ENCODE measurements around the gene ZNF581.

ZNF581 gene

DNA sequence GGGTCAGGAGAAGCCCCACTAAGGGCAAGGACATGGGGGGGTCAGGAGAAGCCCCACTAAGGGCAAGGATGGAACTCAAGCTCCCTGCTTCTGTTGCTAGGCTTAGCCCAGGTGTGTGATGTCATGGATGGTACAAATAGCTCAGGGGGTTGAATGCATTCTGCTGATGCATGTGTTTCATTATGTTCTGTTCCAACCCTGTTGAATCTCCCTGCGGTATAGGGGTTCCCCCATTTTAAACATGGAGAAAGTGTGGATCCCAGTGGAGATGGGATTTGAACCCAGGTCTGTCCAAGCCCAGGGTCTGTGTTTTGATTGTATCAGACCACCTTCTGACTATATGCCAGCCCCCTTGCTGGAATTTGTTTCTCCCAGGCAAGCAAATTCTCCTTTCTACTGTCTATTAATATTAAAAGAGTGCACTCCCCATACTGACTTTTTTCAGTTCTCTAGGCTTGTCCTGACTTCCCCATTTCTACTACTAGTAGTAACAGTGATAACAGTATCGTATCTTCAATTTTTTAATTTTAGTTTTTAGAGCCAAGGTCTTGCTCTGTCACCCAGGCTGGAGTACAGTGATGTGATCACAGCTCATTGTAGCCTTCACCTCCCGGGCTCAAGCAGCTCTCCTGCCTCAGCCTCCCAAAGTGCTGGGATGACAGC, 31.3 kb upstream of the ZNF581 start:
- no peak for DNase-seq

DNA sequence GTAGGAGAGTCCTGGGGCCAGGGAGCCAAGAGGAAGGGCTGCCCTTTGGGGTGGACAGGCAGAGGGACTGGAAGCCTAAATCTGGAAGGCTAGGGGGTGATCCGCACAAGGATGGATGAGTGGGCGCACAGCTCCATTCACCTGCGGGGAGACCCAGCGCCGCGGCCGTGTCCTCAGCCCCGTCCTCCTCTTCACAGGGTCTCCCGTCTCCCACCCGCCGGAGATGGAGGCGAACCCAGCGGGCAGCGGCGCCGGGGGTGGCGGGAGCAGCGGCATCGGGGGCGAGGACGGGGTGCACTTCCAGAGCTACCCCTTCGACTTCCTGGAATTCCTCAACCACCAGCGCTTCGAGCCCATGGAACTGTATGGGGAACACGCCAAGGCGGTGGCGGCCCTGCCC, 30.1 kb upstream of the ZNF581 start:
- no peak for DNase-seq

DNA sequence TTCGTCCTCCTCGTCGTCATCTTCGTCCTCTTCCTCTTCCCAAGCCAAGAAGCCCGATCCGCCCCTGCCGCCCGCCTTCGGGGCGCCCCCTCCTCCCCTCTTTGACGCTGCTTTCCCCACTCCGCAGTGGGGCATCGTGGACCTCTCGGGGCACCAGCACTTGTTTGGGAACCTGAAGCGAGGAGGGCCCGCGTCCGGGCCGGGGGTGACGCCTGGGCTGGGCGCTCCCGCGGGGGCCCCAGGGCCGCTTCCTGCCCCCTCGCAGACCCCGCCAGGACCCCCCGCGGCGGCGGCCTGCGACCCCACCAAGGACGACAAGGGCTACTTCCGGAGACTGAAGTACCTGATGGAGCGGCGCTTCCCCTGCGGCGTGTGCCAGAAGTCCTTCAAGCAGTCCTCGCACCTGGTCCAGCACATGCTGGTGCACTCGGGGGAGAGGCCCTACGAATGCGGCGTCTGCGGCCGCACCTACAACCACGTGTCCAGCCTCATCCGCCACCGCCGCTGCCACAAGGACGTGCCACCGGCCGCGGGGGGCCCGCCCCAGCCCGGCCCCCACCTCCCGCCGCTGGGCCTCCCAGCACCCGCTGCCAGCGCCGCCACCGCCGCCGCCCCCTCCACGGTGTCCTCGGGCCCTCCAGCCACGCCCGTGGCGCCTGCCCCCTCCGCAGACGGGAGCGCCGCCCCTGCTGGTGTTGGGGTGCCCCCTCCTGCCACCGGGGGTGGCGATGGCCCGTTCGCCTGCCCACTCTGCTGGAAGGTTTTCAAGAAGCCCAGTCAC, 29.3 kb upstream of the ZNF581 start:
- DNase-seq, result no peak

DNA sequence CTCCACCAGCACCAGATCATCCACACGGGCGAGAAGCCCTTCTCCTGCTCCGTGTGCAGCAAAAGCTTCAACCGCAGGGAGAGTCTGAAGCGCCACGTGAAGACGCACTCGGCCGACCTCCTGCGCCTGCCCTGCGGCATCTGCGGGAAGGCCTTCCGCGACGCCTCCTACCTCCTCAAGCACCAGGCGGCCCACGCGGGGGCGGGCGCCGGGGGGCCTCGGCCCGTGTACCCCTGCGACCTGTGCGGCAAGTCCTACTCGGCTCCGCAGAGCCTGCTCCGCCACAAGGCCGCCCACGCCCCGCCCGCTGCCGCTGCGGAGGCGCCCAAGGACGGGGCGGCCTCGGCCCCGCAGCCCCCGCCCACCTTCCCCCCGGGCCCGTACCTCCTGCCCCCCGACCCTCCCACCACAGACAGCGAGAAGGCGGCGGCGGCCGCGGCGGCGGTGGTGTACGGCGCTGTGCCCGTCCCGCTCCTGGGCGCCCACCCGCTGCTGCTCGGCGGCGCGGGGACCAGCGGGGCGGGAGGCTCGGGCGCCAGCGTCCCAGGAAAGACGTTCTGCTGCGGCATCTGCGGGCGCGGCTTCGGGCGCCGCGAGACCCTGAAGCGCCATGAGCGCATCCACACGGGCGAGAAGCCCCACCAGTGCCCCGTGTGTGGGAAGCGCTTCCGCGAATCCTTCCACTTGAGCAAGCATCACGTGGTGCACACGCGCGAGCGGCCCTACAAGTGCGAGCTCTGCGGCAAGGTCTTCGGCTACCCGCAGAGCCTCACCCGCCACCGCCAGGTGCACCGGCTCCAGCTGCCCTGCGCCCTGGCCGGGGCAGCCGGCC, 28.5 kb upstream of the ZNF581 start:
- DNase-seq, result no peak

DNA sequence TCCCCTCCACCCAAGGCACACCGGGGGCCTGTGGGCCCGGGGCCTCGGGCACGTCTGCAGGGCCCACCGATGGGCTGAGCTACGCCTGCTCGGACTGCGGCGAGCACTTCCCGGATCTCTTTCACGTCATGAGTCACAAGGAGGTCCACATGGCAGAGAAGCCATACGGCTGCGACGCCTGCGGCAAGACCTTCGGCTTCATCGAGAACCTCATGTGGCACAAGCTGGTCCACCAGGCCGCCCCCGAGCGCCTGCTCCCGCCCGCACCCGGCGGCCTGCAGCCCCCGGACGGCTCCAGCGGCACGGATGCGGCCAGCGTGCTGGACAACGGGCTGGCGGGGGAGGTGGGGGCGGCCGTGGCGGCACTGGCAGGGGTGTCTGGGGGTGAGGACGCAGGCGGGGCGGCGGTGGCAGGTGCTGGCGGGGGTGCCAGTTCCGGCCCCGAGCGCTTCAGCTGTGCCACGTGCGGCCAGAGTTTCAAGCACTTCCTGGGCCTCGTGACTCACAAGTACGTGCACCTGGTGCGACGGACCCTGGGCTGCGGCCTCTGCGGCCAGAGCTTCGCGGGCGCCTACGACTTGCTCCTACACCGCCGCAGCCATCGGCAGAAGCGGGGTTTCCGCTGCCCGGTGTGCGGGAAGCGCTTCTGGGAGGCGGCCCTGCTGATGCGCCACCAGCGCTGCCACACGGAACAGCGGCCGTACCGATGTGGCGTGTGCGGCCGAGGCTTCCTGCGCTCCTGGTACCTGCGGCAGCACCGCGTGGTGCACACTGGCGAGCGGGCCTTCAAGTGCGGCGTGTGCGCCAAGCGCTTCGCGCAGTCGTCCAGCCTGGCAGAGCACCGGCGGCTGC, 27.7 kb upstream of the ZNF581 start:
- DNase-seq, result no peak

DNA sequence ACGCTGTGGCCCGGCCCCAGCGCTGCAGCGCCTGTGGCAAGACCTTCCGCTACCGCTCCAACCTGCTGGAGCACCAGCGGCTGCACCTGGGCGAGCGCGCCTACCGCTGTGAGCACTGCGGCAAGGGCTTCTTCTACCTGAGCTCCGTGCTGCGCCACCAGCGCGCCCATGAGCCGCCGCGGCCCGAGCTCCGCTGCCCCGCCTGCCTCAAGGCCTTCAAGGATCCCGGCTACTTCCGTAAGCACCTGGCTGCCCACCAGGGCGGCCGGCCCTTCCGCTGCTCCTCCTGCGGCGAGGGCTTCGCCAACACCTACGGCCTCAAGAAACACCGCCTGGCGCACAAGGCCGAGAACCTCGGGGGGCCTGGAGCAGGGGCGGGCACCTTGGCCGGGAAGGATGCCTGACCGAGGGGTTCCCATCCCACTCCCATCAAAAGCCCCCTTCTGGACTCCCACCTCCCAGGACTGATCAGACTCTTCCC, 27.0 kb upstream of the ZNF581 start:
- no peak for DNase-seq

DNA sequence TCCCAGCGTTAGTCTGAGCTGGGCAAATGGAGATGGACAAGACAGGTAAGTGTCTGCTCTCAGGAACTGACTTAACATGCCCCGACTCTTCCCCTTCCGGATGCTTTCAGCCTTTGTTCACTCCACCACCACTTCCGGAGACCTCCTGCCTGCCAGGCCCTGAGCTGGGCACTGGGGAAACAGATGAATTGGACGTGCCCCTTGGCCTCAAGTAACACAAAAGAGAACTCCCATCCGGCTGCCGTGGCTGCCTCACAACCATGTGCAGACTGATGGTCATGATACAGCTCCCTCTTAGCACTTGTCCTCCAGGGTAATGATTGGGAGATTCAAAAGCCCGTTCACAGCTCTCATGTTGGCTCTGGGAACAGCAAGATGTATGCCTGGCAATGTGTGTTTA, 26.0 kb upstream of the ZNF581 start:
- DNase-seq, result no peak

DNA sequence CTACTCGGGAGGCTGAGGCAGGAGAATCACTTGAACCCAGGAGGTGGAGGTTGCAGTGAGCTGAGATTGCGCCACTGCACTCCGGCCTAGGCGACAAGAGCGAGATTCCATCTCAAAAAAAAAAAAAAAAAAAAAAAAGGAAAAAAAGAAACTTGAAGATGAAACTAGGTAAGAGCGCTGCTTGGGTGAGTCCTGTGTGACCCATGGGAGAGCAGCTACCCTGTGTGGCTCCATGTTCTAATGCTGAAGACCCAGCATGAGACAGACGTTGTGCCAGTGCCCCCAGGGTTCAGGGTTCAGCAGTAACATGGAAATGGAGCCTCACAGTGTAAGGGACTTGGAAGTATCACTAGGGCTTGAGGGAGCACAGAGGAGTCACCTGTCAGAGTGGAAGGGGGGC, 25.0 kb upstream of the ZNF581 start:
- no peak for DNase-seq

DNA sequence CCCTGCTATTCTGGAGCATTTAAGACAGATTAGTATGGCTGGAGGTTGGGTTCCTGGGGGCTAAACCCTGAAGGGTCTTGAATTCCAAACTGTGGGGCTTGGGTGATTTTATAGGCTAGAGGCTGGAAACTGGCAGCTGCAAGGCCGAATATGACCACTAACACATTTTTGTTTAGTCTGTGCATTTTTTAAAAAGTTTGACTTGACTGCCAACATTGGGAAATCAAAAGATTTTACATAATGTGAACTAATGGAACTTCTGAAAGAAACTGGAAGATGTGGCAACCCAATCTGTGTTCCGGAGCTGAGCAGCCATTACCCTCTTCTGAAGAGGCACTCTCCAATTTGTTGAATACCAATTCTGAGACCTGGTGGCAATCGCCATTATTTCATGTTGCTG, 24.2 kb upstream of the ZNF581 start:
- DNase-seq, result no peak

DNA sequence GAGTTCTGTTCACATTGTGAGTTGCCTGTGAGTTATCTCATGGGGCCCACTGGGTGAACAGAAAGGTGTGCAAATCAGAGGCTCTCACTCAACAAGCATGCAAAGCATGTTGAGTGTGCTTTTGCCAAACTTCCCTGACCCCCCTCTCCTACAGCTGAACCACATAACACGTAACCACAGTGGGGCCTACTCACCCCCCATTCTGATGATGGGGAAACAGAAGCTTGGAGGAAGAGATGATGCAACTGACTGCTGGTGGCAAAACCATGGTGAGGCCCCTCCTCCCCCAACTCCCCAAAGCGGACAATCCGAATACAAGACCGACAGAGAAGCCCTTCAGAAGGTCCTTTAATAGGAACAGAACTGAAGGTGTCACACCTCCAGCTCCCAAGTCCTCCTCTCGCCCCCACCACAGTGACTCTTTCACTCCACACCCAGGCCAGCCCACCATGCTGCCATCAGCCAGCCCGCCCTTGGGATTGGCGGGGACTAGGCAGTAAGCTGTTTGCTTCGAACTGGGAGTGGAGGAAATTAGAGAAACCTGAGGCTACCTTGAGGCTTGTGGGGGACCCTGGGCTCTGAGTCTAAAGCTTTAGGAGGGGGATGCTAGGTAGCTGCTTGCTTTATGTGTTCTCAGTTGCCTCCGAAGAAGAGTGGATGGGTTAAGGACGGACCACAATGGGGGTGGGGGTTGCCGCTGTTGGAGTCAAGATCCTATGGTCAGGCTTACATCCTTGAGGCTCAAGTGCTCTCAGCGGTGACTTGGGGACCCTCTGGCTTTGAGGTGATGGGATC, 22.8 kb upstream of the ZNF581 start:
- no peak for DNase-seq

DNA sequence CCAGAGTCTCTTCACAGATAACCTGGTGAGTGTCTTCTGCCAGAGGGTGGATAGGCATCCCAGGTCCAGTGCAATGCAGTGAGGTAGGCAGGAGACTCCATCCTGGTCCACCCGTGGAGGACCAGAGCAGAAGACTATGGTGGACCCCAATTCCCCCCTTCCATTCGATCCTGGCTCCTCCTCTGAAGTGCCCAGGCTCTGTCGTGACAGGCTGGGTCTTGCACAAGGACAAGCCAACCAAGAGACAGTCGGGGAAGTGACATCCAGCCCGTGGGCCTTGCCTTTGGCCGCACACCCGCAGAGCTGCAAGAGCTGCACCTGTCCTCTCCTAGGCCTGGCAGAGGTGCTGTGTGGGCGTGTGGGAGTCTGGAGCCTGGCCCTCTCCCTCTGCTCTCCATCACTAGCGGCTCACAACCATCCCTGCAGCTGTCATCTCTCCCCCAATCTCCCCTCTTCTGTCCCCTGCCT, 22.2 kb upstream of the ZNF581 start:
- DNase-seq, result no peak

DNA sequence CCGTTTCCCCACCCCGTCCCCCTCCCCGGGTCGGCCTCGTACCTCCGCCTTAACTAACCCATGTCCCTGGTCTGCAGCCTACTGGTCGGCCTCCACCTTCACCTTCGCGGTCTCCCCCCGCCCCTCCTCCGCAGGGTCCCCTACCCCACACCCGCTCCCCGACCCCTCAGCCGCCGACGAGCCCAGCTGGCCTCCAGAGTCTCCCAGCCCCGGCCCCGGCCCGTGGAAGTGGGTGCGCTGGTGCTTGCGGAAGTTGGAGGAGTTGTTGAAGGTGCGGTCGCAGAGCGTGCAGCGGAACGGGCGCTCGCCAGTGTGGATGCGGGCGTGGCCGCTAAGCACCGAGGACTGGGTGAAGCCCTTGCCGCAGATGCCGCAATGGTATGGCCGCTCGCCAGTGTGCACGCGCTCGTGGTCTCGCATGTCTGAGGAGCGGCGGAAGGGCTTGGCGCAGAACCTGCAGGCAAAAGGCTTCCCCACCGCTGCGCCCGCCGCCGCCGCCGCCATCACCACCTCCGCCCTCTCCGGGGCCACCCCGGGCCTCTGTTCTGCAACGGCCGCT, 21.7 kb upstream of the ZNF581 start:
- no peak for DNase-seq

DNA sequence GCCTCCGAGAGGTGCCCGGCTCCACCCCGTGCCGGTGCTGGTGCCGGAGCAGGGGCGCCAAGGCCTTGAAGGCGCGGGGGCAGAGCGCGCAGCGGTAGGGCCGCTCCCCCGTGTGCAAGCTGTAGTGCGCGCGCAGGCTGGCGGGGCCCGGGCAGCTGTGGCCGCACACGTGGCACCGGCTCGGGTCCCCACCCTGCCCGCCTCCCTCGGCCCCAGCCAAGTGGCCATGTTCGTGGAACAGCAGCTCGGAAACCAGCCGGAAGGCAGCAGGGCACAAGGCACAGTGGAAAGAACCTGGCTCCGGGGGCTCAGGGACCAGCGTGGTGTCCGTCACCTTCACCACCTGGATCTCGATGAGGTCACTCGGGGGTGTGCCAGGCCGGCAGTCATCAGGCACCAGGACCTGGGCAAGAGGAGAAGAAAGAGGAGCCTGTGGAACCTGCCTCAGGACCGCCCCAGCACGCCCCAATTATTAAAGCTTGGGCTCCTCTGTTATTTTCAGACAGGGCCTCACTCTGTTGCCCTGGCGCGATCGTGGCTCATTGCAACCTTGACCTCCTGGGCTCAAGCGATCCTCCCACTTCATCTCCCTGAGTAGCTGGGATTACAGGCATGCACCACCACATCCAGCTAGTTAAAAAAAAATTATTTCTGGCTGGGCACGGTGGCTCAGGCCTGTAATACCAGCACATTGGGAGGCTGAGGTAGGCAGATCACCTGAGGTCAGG, 21.0 kb upstream of the ZNF581 start:
- no peak for DNase-seq

DNA sequence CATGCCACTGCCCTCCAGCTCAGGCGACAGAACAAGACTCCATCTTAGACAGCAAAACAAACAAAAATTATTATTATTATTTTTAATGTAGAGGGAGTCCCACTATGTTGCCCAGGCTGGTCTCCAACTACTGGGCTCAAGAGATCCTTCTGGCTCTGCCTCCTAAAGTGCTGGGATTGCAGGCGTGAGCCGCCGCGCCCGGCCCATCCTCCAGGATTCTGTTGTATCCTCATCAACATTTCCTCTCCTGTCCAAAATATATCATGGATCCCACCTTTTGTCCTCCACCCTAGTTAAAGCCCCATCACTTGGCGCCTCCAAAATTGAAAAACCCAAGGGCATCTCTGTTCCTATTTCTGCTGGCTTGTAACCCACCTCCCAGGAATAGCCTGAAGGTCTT, 20.3 kb upstream of the ZNF581 start:
- DNase-seq, result no peak

DNA sequence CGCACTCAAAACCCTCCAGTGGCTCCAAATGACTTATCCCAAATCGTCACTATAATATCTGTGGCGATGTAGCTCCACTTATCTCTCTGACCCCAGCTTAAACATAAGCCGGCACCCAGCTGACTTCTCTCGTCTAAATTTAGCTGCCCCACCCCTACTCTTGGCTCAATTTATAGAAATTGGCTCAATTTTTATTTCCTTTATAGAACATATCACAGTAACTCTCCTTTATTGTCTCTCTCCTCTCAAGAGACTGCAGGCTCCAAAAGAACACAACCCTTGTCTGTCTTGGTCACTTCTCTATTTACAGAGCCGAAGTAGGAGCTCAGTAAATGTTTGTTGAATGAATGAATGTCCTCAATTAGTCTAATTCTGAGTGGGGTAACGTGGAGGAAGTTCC, 19.9 kb upstream of the ZNF581 start:
- no peak for DNase-seq

DNA sequence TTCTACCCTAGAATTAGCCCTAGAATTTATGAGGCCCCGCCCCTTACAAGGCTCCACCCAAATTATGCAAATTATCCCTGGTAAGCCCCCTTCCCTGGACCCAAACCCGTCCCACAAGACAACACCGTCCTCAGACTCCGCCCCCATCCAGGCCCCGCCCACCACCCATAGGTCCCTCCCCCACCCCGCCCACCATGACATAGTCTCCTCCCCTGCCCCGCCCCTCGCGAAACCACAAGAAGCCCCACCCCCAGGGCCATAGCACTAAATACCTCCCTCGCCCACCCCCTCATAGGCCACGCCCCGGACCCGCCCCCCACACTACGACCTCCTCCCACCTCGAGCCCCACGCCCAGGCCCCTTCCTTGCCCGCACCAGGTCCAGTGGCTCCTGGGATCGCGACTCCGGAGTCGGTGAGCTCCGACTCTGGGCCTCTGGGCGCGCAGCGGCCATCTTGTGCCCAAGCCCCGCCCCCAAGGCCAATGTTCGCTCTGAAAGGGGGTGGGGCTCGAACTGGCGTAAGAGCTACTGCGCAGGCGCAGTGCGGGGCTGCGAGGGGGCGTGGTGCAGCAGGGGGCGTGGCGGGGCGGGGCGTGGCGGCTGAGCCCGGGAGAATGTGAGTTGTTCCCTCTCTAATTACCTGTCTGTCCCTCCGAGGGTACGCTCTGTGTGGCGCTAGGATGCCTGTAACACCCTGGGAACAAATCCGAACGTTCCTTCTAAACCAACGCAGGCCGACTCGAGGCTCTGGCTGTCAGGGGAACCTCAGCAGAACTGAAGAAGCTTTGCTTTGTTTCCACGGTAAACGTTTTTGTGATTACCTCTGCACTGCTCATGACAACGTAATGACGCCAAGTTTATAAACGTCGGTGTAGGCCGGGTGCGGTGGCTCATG, 19.1 kb upstream of the ZNF581 start, which contains the start of gene ZNF784:
TSS of gene ZNF784 (minus strand) at position 458 of the 895 bp plus-strand sequence. CDS start at position 453, 5 bp downstream.
- peak; percentile 84 for DNase-seq

DNA sequence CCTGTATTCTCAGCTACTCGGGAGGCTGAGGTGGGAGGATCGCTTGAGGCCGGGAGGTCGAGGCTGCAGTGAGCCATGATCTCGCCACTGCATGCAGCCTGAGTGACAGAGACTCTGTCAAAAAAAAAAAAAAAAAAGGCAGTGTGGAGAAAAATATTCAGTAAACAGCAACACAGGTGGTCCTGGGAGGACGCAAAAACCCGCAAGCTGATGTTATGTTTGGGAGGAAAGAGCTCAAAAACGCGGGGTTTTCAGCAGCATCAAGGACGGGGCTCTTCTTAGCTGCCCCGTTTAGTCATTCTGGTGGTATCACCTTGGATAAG, 18.5 kb upstream of the ZNF581 start:
- no peak for DNase-seq

DNA sequence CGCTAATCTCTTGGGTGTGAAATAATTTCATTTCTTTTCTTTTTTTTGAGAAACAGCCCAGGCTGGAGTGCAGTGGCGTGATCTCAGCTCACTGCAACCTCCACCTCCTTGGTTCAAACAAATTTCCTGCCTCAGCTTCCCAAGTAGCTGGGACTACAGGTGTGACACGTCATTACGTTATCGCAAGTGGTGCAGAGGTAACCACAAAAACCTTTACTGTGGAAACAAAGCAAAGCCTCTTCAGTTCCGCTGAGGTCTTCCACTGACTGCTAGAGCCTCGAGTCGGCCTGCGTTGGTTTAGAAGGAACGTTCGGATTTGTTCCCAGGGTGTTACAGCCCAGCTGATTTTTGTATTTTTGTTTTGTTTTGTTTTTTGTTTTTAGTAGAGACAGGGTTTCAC, 17.1 kb upstream of the ZNF581 start:
- no peak for DNase-seq

DNA sequence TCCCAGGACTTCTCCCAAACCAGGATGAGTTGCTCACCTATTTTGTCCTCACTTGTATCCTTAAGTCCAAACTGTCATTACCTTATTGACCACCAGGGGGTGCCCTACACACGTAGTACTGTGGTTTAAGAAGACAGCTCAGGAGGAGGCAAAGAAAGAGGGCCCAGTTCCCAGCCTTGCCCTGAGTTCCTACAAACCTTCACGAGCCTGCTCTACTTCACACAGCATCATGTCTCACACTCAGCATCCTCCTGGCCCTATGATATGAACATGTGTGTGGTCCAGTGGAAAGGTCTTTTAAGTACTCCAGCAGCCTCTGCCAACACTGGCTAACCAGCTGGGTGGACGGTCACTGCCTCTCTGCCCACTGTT, 11.0 kb upstream of the ZNF581 start:
- peak; percentile 98 for DNase-seq

DNA sequence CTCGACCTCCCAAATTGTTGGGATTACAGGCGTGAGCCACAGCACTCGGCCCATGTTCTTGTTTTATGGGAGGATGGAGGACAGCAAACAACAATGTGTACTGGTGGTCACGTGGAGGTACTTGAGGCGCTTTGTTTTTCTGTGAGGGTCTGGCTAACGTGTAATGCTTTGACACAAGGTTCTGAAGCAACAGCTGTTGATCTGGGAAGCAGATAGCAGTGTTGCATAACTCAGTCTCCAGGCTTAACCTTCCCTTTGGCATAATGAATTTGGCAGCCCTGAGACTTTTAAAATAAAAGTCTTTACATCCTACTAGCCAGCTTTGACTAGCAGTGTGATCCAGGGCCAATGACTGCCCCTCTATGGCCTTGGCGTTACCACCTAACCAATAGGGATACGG, 9.6 kb upstream of the ZNF581 start:
- DNase-seq, result no peak
